ENCODE measurements around the gene RABGAP1L. TPM values are rescaled to one million over a fixed set of nuclear protein-coding genes. Genes with fewer than 3 reads are reported as not detected.

The RABGAP1L gene
- total and polyA plus RNA-seq, 11 donors: 18.6 to 195 (median 98.4) TPM

- WGBS, 4 donors: 90 to 98% (median 94%) methylated on average over 1 of the region's 1 CpG
- no peak for ATAC-seq
Observed at GRCh38 chr1:174788981-174789380, 629.7 kb downstream of the RABGAP1L start.

GRCh38 chr1:174789399-174789798 lies 630.1 kb downstream of the RABGAP1L start:
- WGBS, 4 donors: 84 to 94% (median 88%) methylated on average over 1 of the region's 1 CpG
- DNase-seq (no peak), ATAC-seq (no peak)
- Histone ChIP-seq H3K4me1 (peaks cover 0 to 10% (median 0%) of the 10 kb centered on the region in 12 donors), H3K27me3 (no peaks in the 10 kb centered on the region), H3K9me3 (no peaks in the 10 kb centered on the region), H3K36me3 (no peaks in the 10 kb centered on the region), H3K27ac (no peak overlapping the region), H3K4me3 (no peak overlapping the region)
- intact Hi-C loops (cut with DNase I): no loop called here
- TF ChIP-seq POLR2A (IDR thresholded peaks at IDR 0.05) (no peak), CTCF (IDR thresholded peaks at IDR 0.05) (no peak)

More at GRCh38 chr1:174788981-174789380, 629.7 kb downstream of the RABGAP1L start:
- Histone ChIP-seq H3K27ac (no peak overlapping the region), H3K4me3 (no peak overlapping the region), H3K4me1 (peaks cover 0 to 10% (median 0%) of the 10 kb centered on the region in 12 donors), H3K27me3 (no peaks in the 10 kb centered on the region), H3K9me3 (no peaks in the 10 kb centered on the region), H3K36me3 (no peaks in the 10 kb centered on the region)
- intact Hi-C loops (cut with DNase I): no loop called here
- TF ChIP-seq CTCF (IDR thresholded peaks at IDR 0.05) (no peak), POLR2A (IDR thresholded peaks at IDR 0.05) (no peak)
- no peak for DNase-seq

GRCh38 chr1:174791863-174792262 lies 632.5 kb downstream of the RABGAP1L start:
- no peak for DNase-seq
- no peak overlapping the region for H3K4me3 ChIP-seq
- 35 to 45% (median 39%) methylated on average over 2 of the region's 2 CpGs for WGBS, 4 donors
- ATAC-seq: no peak
- peaks cover 0 to 10% (median 0%) of the 10 kb centered on the region in 12 donors for H3K4me1 ChIP-seq
- intact Hi-C loops (cut with DNase I): no loop called here
- H3K36me3 ChIP-seq: no peaks in the 10 kb centered on the region
- H3K27ac ChIP-seq: no peak overlapping the region
- H3K9me3 ChIP-seq: no peaks in the 10 kb centered on the region
- H3K27me3 ChIP-seq: no peaks in the 10 kb centered on the region
- TF ChIP-seq POLR2A (IDR thresholded peaks at IDR 0.05): no peak
- no peak for TF ChIP-seq CTCF (IDR thresholded peaks at IDR 0.05)

GRCh38 chr1:174794861-174795260 lies 635.5 kb downstream of the RABGAP1L start:
- Histone ChIP-seq H3K27me3 (no peaks in the 10 kb centered on the region), H3K27ac (no peak overlapping the region), H3K4me3 (no peak overlapping the region), H3K9me3 (no peaks in the 10 kb centered on the region), H3K36me3 (no peaks in the 10 kb centered on the region), H3K4me1 (peaks cover 0 to 8% (median 5%) of the 10 kb centered on the region in 12 donors)
- ATAC-seq: no peak
- no peak for DNase-seq
- TF ChIP-seq POLR2A (IDR thresholded peaks at IDR 0.05) (no peak), CTCF (IDR thresholded peaks at IDR 0.05) (no peak)
- WGBS, 4 donors: 93 to 100% (median 97%) methylated on average over 1 of the region's 1 CpG
- intact Hi-C loops (cut with DNase I): loop anchor here in 1 of 10 donors (5.0 kb wide), 1 partner anchor 598 kb away; no protein-coding TSS in a partner anchor
